OCI-LY1 (cell line): ENCODE data around the gene CLCA2.

ENCODE experiments used
- EZH2 ChIP-seq: fragments of 200-600 bp; sonication (generic), shearing (Covaris generic); IDR thresholded peaks from 2 replicates; pipeline ENCODE4 v1.8.0; 2017; ENCODE audit warnings: borderline replicate concordance, mixed run types, mild to moderate bottlenecking, antibody characterized with exemption, low read length, moderate library complexity, mixed read lengths
- TF ChIP-seq, protein P1 (sequence below): fragments of 200-600 bp; sonication (generic), shearing (Covaris generic); IDR thresholded peaks from 2 replicates; pipeline ENCODE4 v1.5.1; 2017; ENCODE audit warnings: mild to moderate bottlenecking, antibody characterized with exemption, low read length, moderate library complexity, mixed read lengths

DNA sequence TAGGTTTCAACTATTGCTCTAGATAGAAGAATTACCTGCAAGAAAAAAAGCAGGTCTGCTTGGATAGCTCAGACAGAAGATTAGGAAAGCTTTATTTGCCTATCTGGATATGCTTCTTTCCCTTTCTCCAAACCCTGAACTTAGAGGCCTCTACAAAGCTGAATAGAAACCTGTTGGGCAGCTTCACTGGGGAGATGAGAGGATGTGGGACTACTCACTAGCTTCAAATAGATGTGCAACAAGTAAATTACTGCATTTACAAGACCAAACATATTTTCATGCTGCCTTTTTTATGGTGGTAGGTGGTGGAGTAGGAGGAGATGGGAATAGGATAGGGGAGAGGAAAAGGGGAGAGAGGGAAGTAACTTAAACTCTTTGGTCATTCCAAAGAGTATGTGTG is 6.4 kb downstream of the CLCA2 start:
- TF ChIP-seq, protein P1, sequence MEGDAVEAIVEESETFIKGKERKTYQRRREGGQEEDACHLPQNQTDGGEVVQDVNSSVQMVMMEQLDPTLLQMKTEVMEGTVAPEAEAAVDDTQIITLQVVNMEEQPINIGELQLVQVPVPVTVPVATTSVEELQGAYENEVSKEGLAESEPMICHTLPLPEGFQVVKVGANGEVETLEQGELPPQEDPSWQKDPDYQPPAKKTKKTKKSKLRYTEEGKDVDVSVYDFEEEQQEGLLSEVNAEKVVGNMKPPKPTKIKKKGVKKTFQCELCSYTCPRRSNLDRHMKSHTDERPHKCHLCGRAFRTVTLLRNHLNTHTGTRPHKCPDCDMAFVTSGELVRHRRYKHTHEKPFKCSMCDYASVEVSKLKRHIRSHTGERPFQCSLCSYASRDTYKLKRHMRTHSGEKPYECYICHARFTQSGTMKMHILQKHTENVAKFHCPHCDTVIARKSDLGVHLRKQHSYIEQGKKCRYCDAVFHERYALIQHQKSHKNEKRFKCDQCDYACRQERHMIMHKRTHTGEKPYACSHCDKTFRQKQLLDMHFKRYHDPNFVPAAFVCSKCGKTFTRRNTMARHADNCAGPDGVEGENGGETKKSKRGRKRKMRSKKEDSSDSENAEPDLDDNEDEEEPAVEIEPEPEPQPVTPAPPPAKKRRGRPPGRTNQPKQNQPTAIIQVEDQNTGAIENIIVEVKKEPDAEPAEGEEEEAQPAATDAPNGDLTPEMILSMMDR: no peak
- TF ChIP-seq EZH2: no peak
